ENCODE data around the gene WNT3. TPM values are rescaled to one million over a fixed set of nuclear protein-coding genes. Genes with fewer than 3 reads are reported as not detected.

WNT3 gene, protein sequence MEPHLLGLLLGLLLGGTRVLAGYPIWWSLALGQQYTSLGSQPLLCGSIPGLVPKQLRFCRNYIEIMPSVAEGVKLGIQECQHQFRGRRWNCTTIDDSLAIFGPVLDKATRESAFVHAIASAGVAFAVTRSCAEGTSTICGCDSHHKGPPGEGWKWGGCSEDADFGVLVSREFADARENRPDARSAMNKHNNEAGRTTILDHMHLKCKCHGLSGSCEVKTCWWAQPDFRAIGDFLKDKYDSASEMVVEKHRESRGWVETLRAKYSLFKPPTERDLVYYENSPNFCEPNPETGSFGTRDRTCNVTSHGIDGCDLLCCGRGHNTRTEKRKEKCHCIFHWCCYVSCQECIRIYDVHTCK
- total RNA-seq, result 1.5 TPM

DNA sequence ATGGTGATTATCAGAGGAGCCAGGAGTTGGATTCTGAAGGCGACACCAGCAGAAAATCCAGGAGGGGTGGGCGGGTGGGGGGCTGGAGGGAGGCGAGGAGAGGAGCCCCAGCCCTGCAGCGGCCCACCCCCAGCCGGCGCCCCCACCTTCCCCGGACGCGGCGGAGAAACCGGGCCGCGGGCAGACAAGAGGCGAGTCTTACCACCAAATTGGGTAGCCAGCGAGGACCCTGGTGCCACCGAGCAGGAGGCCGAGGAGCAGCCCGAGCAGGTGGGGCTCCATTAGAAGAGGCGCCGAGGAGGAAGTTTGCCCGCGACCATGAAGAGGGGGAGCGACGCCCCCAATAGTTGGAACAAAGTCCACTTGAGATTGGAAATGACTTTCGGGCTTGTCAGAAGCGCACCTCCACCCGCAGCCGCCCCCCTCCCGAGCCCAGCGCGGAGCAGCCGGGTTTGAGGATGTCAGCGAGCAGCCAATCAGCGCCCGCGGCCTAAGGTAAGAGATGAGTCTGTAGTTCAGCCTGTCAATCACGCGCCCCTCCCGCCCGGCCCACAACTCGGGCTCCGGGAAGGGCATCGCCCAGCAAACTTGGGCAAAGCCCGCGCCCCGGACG lies at the start of gene WNT3:
TSS of gene WNT3 (minus strand) at position 377 of the 613 bp plus-strand sequence. CDS start at position 282, 95 bp downstream.
- Histone ChIP-seq H3K4me1 (peaks cover 21% of the 10 kb centered on the region), H3K9me3 (no peaks in the 10 kb centered on the region), H3K36me3 (no peaks in the 10 kb centered on the region), H3K4me3 (peak within 1 kb of the TSS; percentile 26 to 35), H3K27ac (no peak within 1 kb of the TSS), H3K27me3 (peaks cover 14% of the 10 kb centered on the region)
- TF ChIP-seq POLR2A (IDR thresholded peaks at IDR 0.05) (no peak), POLR2AphosphoS5 (IDR thresholded peaks at IDR 0.05; ENCODE audit: insufficient read depth in 1 of 2, low read depth in 1 of 2) (no peak)
- TF ChIP-seq, protein P1, sequence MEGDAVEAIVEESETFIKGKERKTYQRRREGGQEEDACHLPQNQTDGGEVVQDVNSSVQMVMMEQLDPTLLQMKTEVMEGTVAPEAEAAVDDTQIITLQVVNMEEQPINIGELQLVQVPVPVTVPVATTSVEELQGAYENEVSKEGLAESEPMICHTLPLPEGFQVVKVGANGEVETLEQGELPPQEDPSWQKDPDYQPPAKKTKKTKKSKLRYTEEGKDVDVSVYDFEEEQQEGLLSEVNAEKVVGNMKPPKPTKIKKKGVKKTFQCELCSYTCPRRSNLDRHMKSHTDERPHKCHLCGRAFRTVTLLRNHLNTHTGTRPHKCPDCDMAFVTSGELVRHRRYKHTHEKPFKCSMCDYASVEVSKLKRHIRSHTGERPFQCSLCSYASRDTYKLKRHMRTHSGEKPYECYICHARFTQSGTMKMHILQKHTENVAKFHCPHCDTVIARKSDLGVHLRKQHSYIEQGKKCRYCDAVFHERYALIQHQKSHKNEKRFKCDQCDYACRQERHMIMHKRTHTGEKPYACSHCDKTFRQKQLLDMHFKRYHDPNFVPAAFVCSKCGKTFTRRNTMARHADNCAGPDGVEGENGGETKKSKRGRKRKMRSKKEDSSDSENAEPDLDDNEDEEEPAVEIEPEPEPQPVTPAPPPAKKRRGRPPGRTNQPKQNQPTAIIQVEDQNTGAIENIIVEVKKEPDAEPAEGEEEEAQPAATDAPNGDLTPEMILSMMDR (IDR thresholded peaks at IDR 0.05), result no peak
- no peak for DNase-seq (ENCODE audit: extremely low spot score in 2 of 2)
- intact Hi-C loops (cut with DNase I), result no loop called here

GRCh38 chr17:46866747-46867146 lies 48.3 kb upstream of the WNT3 start:
- Histone ChIP-seq H3K4me1 (no peaks in the 10 kb centered on the region), H3K9me3 (no peaks in the 10 kb centered on the region), H3K27me3 (no peaks in the 10 kb centered on the region), H3K27ac (no peak overlapping the region), H3K4me3 (no peak overlapping the region), H3K36me3 (no peaks in the 10 kb centered on the region)
- TF ChIP-seq POLR2AphosphoS5 (IDR thresholded peaks at IDR 0.05; ENCODE audit: insufficient read depth in 1 of 2, low read depth in 1 of 2), result no peak
- TF ChIP-seq, protein P1 (IDR thresholded peaks at IDR 0.05), result no peak
- TF ChIP-seq POLR2A (IDR thresholded peaks at IDR 0.05), result no peak
- DNase-seq (ENCODE audit: extremely low spot score in 2 of 2), result no peak
- intact Hi-C loops (cut with DNase I), result no loop called here

- intact Hi-C loops (cut with DNase I), result no loop called here
- Histone ChIP-seq H3K9me3 (no peaks in the 10 kb centered on the region), H3K27me3 (no peaks in the 10 kb centered on the region), H3K36me3 (no peaks in the 10 kb centered on the region), H3K4me1 (no peaks in the 10 kb centered on the region), H3K27ac (no peak overlapping the region), H3K4me3 (no peak overlapping the region)
- DNase-seq (ENCODE audit: extremely low spot score in 2 of 2), result no peak
- TF ChIP-seq POLR2A (IDR thresholded peaks at IDR 0.05), result no peak
- TF ChIP-seq POLR2AphosphoS5 (IDR thresholded peaks at IDR 0.05; ENCODE audit: insufficient read depth in 1 of 2, low read depth in 1 of 2), result no peak
- TF ChIP-seq, protein P1 (IDR thresholded peaks at IDR 0.05), result no peak
These were observed 47.8 kb upstream of the WNT3 start for GRCh38 chr17:46866325-46866724.

DNA sequence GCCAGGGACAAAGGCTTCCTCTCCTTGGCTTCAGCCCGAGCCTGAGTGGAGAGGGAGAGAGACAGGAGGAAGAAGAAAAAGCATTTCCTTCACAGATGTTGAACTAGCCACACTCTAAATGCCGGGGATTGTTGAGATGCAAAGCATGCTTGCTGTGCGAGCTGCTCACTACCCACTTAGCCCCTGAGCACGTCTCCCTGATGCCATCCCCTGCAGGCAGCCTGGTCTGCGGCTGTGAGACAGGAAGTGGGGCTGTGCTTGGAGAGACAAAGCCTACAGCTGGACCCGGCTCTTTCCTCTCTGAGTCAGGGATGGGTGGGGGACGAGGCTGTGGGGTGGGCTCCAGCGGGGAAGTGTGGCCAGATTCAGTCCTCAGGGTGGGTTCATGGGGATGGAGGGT lies 46.6 kb upstream of the WNT3 start:
- DNase-seq (ENCODE audit: extremely low spot score in 2 of 2), result no peak
- no peaks in the 10 kb centered on the region for H3K27me3 ChIP-seq
- no peak overlapping the region for H3K4me3 ChIP-seq
- H3K4me1 ChIP-seq, result no peaks in the 10 kb centered on the region
- H3K36me3 ChIP-seq, result no peaks in the 10 kb centered on the region
- no peaks in the 10 kb centered on the region for H3K9me3 ChIP-seq
- TF ChIP-seq POLR2AphosphoS5 (IDR thresholded peaks at IDR 0.05; ENCODE audit: insufficient read depth in 1 of 2, low read depth in 1 of 2), result no peak
- TF ChIP-seq POLR2A (IDR thresholded peaks at IDR 0.05), result no peak
- TF ChIP-seq, protein P1 (IDR thresholded peaks at IDR 0.05), result no peak
- intact Hi-C loops (cut with DNase I), result no loop called here
- no peak overlapping the region for H3K27ac ChIP-seq

All from vagina (tissue), 2 donors.